DOHH2 (cell line): ENCODE results near the gene DSC3.

Experiments
- H3F3A ChIP-seq: fragments of 200-600 bp; sonication (generic), shearing (Covaris generic); 2 replicates; pipeline ENCODE4 v1.6.0; 2016; ENCODE audit warnings: antibody characterized with exemption, mild to moderate bottlenecking; ENCODE audit not compliant: control insufficient read depth, insufficient read depth
- H3K27ac ChIP-seq: fragments of 200-600 bp; sonication (generic); 2 replicates; pipeline ENCODE4 v1.5.1; 2014; ENCODE audit warnings: low read depth, mild to moderate bottlenecking, low read length, moderate library complexity
- H3K27me3 ChIP-seq: fragments of 200-600 bp; sonication (generic); 2 replicates; pipeline ENCODE4 v1.6.1; 2014; ENCODE audit warnings: mild to moderate bottlenecking, low read length, mixed read lengths; ENCODE audit not compliant: control insufficient read depth
- H3K36me3 ChIP-seq: fragments of 200-600 bp; sonication (generic); 2 replicates; pipeline ENCODE4 v1.6.1; 2014; ENCODE audit warnings: mild to moderate bottlenecking, low read length, moderate library complexity, mixed read lengths; ENCODE audit not compliant: control insufficient read depth
- H3K4me1 ChIP-seq: fragments of 200-600 bp; sonication (generic); 2 replicates; pipeline ENCODE4 v1.6.1; 2014; ENCODE audit warnings: mild to moderate bottlenecking, low read length, mixed read lengths; ENCODE audit not compliant: control insufficient read depth
- H3K4me2 ChIP-seq: fragments of 200-600 bp; sonication (generic); 2 replicates; pipeline ENCODE4 v1.6.0; 2014; ENCODE audit warnings: mild to moderate bottlenecking, low read length, moderate library complexity
- H3K4me3 ChIP-seq: fragments of 200-600 bp; sonication (generic); 2 replicates; pipeline ENCODE4 v1.5.1; 2014; ENCODE audit warnings: mild to moderate bottlenecking, low read length, mixed read lengths
- H3K79me2 ChIP-seq: fragments of 200-600 bp; sonication (generic); 2 replicates; pipeline ENCODE4 v1.6.1; 2014; ENCODE audit warnings: mild to moderate bottlenecking, low read length, mixed read lengths; ENCODE audit not compliant: control insufficient read depth
- H3K9me2 ChIP-seq: fragments of 200-600 bp; sonication (generic); replicated peaks from 2 replicates; pipeline ENCODE4 v1.6.1; 2014; ENCODE audit warnings: mild to moderate bottlenecking, low read length, mixed read lengths; ENCODE audit not compliant: control insufficient read depth
- H3K9me3 ChIP-seq: fragments of 200-600 bp; sonication (generic); 2 replicates; pipeline ENCODE4 v1.6.1; 2014; ENCODE audit warnings: antibody characterized with exemption, low read length, mixed read lengths; ENCODE audit not compliant: control insufficient read depth, insufficient read depth
- H4K20me1 ChIP-seq: fragments of 200-600 bp; sonication (generic); 2 replicates; pipeline ENCODE4 v1.6.0; 2014; ENCODE audit warnings: low read depth, mild to moderate bottlenecking, antibody characterized with exemption, low read length, moderate library complexity; ENCODE audit not compliant: control insufficient read depth, insufficient read depth
- CTCF ChIP-seq: fragments of 200-600 bp; sonication (generic); IDR thresholded peaks from one replicate; pipeline ENCODE4 v1.5.1; 2014; ENCODE audit warnings: antibody characterized with exemption, mild to moderate bottlenecking, low read depth, low read length; ENCODE audit not compliant: poor library complexity, severe bottlenecking
- EZH2phosphoT487 ChIP-seq: fragments of 200-600 bp; sonication (generic); IDR thresholded peaks from 2 replicates; pipeline ENCODE4 v1.6.1; 2017; ENCODE audit warnings: borderline replicate concordance, mild to moderate bottlenecking, antibody characterized with exemption, low read length, moderate library complexity, mixed read lengths

DSC3 gene

GRCh38 chr18:30997223-30997622 is 45.3 kb downstream of the DSC3 start:
- TF ChIP-seq EZH2phosphoT487, result no peak
- no peak for TF ChIP-seq CTCF
- H3K4me2 ChIP-seq, result no peak overlapping the region
- H4K20me1 ChIP-seq, result no peaks in the 10 kb centered on the region
- no peaks in the 10 kb centered on the region for H3K79me2 ChIP-seq
- no peak overlapping the region for H3K4me3 ChIP-seq
- H3K27ac ChIP-seq, result no peak overlapping the region
- no peaks in the 10 kb centered on the region for H3K27me3 ChIP-seq
- H3F3A ChIP-seq, result no peaks in the 10 kb centered on the region
- H3K9me3 ChIP-seq, result no peaks in the 10 kb centered on the region
- no peaks in the 10 kb centered on the region for H3K36me3 ChIP-seq
- no peaks in the 10 kb centered on the region for H3K9me2 ChIP-seq
- no peaks in the 10 kb centered on the region for H3K4me1 ChIP-seq

GRCh38 chr18:30992231-30992630 is 50.3 kb downstream of the DSC3 start:
- H3K4me1 ChIP-seq, result no peaks in the 10 kb centered on the region
- no peak overlapping the region for H3K4me2 ChIP-seq
- H3K4me3 ChIP-seq, result no peak overlapping the region
- H3K27me3 ChIP-seq, result no peaks in the 10 kb centered on the region
- no peaks in the 10 kb centered on the region for H3K79me2 ChIP-seq
- H3K27ac ChIP-seq, result no peak overlapping the region
- no peaks in the 10 kb centered on the region for H3K9me2 ChIP-seq
- H3F3A ChIP-seq, result no peaks in the 10 kb centered on the region
- no peaks in the 10 kb centered on the region for H4K20me1 ChIP-seq
- no peaks in the 10 kb centered on the region for H3K36me3 ChIP-seq
- no peak for TF ChIP-seq EZH2phosphoT487
- TF ChIP-seq CTCF, result no peak
- H3K9me3 ChIP-seq, result no peaks in the 10 kb centered on the region

- H3K9me2 ChIP-seq, result no peaks in the 10 kb centered on the region
- H3K27ac ChIP-seq, result no peak overlapping the region
- H3K4me1 ChIP-seq, result no peaks in the 10 kb centered on the region
- no peaks in the 10 kb centered on the region for H3K36me3 ChIP-seq
- no peaks in the 10 kb centered on the region for H4K20me1 ChIP-seq
- H3K4me3 ChIP-seq, result no peak overlapping the region
- H3K27me3 ChIP-seq, result no peaks in the 10 kb centered on the region
- TF ChIP-seq CTCF (no peak), EZH2phosphoT487 (no peak)
- no peak overlapping the region for H3K4me2 ChIP-seq
- H3K79me2 ChIP-seq, result no peaks in the 10 kb centered on the region
- H3K9me3 ChIP-seq, result no peaks in the 10 kb centered on the region
- H3F3A ChIP-seq, result no peaks in the 10 kb centered on the region
Observed at GRCh38 chr18:30991397-30991796, 51.1 kb downstream of the DSC3 start.

- Histone ChIP-seq H3K4me3 (no peak overlapping the region), H3K36me3 (no peaks in the 10 kb centered on the region), H3F3A (no peaks in the 10 kb centered on the region), H3K4me2 (no peak overlapping the region), H3K9me3 (no peaks in the 10 kb centered on the region), H3K79me2 (no peaks in the 10 kb centered on the region), H3K27ac (no peak overlapping the region), H3K4me1 (no peaks in the 10 kb centered on the region), H3K9me2 (no peaks in the 10 kb centered on the region), H4K20me1 (no peaks in the 10 kb centered on the region), H3K27me3 (no peaks in the 10 kb centered on the region)
- TF ChIP-seq CTCF (no peak), EZH2phosphoT487 (no peak)
Observed at GRCh38 chr18:30989141-30989540, 53.4 kb downstream of the DSC3 start.
